Stimulated activated CD8-positive, alpha-beta memory T cell treated with anti-CD3 and anti-CD28 coated beads, Interleukin-7, amount 100 ng/mL, for 4 hours (primary cell): ENCODE measurements around the gene SELENOF.

Experiments used
- DNase-seq, 2 donors: peaks; one replicate each; pipeline ENCODE4 v3.0.0-alpha.2; 2020; ENCODE audit warnings: low read depth in 2 of 2

SELENOF gene

GRCh38 chr1:86913896-86914600 is at the start of gene SELENOF:
Gene SELENOF, minus strand, starts transcription at chr1:86914126. Its CDS starts 15 bp downstream, at chr1:86914111.
- DNase-seq: peak; percentile 98 to 99

GRCh38 chr1:86960548-86960947 is 46.6 kb upstream of the SELENOF start:
- no peak for DNase-seq

GRCh38 chr1:86957221-86957620 is 43.3 kb upstream of the SELENOF start:
- DNase-seq: no peak

- DNase-seq: no peak
Observed at GRCh38 chr1:86956221-86956620, 42.3 kb upstream of the SELENOF start.

GRCh38 chr1:86955678-86956077 is 41.8 kb upstream of the SELENOF start:
- DNase-seq: no peak

- DNase-seq: no peak
Observed at GRCh38 chr1:86953167-86953566, 39.2 kb upstream of the SELENOF start.

- no peak for DNase-seq
Observed at GRCh38 chr1:86951430-86951829, 37.5 kb upstream of the SELENOF start.

- DNase-seq: no peak
Observed at GRCh38 chr1:86950712-86951419, 36.9 kb upstream of the SELENOF start.

- DNase-seq: no peak
Observed at GRCh38 chr1:86948212-86948611, 34.3 kb upstream of the SELENOF start.

GRCh38 chr1:86942743-86943142 is 28.8 kb upstream of the SELENOF start:
- no peak for DNase-seq

GRCh38 chr1:86942042-86942441 is 28.1 kb upstream of the SELENOF start:
- DNase-seq: no peak

- DNase-seq: no peak
Observed at GRCh38 chr1:86940599-86940998, 26.7 kb upstream of the SELENOF start.

- DNase-seq: no peak
Observed at GRCh38 chr1:86939406-86939805, 25.5 kb upstream of the SELENOF start.

- no peak for DNase-seq
Observed at GRCh38 chr1:86938855-86939254, 24.9 kb upstream of the SELENOF start.

- no peak for DNase-seq
Observed at GRCh38 chr1:86938450-86938849, 24.5 kb upstream of the SELENOF start.

GRCh38 chr1:86933562-86934377 is 19.8 kb upstream of the SELENOF start:
- no peak for DNase-seq

- no peak for DNase-seq
Observed at GRCh38 chr1:86933051-86933450, 19.1 kb upstream of the SELENOF start.

GRCh38 chr1:86928819-86929218 is 14.9 kb upstream of the SELENOF start:
- no peak for DNase-seq

GRCh38 chr1:86926883-86927282 is 13.0 kb upstream of the SELENOF start:
- no peak for DNase-seq

GRCh38 chr1:86925742-86926141 is 11.8 kb upstream of the SELENOF start:
- DNase-seq: no peak

GRCh38 chr1:86924324-86924960 is 10.5 kb upstream of the SELENOF start:
- no peak for DNase-seq

GRCh38 chr1:86922445-86922844 is 8.5 kb upstream of the SELENOF start:
- no peak for DNase-seq
